Activated CD8-positive, alpha-beta memory T cell treated with anti-CD3 and anti-CD28 coated beads for 36 hours (primary cell): ENCODE data around the gene STAT1. TPM values are rescaled to one million over a fixed set of nuclear protein-coding genes. Genes with fewer than 3 reads are reported as not detected.

ENCODE experiments used
- CTCF ChIA-PET: fragments of 350-600 bp; sonication (Branson Sonifier 250); formaldehyde crosslinking; loops from one replicate; lab custom pipeline; 2021; ENCODE audit warnings: antibody characterized with exemption; lab: Charles Lee
- POLR2A ChIA-PET: fragments of 350-600 bp; sonication (Branson Sonifier 250); formaldehyde crosslinking; loops from one replicate; lab custom pipeline; 2021; ENCODE audit warnings: antibody characterized with exemption; lab: Charles Lee
- total RNA-seq, 2 experiments: library from RNA; stranded (reverse); gene quantifications; one replicate each; pipeline ENCODE4 v1.2.3, GENCODE V29; 2021

The STAT1 gene
- total RNA-seq, 2 experiments from 2014 or later = 107 to 109 TPM

DNA sequence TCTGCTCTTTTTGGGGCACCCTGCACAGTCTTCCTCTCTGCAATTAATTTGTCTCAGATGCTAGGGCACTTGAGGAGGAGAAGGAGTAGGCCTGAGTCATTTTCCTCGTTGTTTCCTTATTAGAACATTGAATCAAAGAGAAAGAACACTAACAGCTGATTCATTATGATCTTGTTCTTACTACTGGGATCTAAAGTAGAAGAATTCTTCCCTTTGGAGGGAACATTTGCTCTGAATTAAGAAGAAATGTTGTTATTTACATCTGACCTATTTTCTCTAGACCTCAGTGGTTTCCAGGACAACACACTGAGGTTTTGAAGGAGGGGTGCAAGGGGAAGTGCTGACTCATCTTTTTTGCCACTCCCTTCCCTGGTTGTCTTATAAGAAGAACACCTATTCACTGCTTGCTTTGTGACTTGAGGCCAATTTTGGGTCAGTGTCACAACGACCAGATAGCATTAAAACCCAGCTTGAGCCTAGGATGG is 24.3 kb upstream of the STAT1 start:
- CTCF ChIA-PET = interaction anchor here (0.8 to 1.4 kb wide), 3 partner anchors 10 to 27 kb away, joined by 3 read pairs; no protein-coding TSS in a partner anchor
- POLR2A ChIA-PET = interaction anchor here (1.4 kb wide), 1 partner anchor 18 kb away, joined by 4 read pairs; no protein-coding TSS in a partner anchor

DNA sequence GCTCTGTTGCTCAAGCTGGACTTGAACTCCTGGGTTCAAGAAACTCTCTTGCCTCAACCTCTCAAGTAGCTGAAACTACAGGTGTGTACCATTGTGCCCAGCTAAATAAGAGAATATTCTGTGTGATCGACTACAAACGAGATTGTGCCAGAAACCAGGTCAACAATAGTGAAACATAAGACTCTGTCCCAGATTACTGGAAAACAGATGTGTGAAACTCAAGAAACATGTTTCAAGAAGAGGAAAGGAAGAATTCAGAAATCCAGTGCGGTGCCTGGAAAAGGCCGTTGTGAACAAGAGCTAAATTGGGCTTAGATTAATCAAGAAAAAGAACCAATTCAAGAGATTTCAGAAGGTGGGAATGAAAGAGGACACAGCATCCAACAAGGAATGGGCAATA is 23.4 kb upstream of the STAT1 start:
- CTCF ChIA-PET = interaction anchor here (1.4 kb wide), 1 partner anchor 12 kb away, joined by 3 read pairs; no protein-coding TSS in a partner anchor
- POLR2A ChIA-PET = interaction anchor here (1.4 kb wide), 1 partner anchor 17 kb away, joined by 4 read pairs; no protein-coding TSS in a partner anchor

DNA sequence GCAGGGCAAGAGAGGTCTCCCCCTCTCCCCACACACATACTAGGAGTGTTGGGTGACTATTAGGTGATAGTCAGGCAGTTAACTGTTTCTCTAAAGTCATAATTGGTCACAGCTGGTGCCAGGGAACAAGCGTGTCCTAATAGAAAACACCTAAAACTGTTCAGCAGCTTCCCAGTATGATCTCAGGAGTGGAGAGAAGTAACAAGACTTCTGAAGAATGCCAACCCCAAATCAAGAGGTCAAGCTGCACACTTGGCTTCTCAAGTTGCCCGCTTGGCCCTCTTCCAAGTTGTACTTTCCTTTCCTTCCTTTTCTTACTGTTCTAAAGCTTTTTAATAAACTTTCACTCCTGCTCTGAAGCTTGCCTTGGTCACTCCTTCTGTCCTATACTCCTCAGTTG is 22.4 kb upstream of the STAT1 start:
- ChIA-PET POLR2A (no interaction called here), CTCF (interaction anchor here (0.9 to 2.9 kb wide), 3 partner anchors 16 to 358 kb away, joined by 3 to 11 read pairs (median 4); no protein-coding TSS in a partner anchor)

DNA sequence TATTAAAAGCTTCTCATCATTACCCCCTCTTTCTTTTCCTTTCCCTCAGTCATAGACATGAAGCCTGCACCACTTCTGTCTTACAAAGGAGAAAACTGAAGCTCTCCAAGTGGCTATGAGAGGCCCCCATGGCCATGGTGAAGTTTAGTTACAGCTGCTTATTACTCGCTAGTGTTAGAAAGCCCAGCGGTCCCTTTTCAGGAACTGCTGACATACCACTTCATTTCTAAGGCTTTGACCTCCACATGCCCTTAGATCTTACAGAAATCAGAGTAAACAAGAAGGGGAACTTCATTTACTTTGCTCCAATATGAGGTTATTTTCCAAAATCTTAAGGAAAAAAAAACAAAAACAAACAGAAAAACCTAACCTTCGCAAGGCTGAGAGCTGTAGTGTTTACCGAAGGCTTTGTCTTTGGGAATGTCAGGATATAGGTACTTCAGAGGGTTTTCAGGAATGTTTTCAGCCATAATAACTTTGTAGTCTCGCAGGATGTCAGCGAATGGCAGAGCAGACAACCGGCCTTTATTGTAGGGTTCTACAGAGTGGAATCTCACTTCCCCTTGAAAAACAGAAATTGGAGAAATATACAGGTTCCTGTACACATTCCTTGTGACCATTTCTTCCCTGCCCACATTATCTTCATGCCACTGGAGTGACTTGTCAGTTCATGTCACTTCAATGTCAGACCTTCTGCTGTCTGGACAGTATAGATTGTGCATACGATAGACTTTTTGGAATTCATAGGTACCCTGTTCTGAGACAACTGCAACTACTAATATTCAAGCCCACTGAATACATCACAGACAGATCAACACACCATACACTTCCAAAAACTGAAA is 18.8 kb upstream of the STAT1 start:
- CTCF ChIA-PET = no interaction called here
- POLR2A ChIA-PET = no interaction called here

DNA sequence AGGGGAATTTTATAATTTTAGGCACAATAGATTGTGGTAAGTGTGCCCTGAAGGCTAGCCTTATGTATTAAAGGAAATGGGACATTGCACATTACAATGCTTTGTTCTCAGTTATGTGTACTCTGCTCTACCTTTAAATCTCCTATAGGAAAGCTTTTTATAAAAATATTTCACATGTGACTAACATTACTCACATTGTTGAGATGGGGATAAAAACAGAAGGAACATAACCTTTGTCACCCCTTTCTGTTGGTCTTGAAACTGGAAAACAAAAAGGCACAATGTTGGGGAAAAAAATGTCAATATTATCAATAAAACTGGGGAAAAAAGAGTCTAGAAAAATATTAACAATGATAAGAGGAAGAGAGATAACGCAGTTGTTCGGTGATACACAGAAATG is 17.3 kb upstream of the STAT1 start:
- POLR2A ChIA-PET = no interaction called here
- CTCF ChIA-PET = no interaction called here

DNA sequence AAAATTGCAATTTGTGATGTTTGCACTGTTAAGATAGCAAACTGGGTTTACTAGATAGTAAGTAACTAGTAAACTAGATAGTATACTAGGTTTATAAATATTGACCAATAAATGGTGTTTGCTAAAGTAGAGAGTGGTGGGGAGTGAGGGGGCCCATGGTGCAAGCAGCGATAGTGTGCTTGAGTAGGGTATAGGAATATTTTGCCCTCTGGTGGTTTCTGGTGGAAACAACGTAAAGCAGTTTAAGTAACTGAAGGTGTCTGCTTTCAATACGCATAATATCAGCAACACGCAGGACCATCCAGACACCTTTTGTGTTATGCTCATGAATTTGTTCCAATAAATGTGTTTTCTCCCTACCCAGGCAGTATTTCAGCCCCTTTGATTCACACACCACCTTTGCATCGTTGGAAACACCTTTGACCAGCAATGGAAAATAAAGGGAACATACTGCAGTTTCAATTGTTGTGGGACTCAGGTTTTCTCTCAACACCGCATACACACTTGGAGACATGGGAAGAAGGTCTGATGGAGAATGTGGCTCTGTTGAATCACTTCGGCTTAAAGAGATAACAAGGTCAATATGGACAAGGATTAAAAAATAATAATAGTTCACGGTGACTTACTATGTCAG is 16.7 kb upstream of the STAT1 start:
- CTCF ChIA-PET = interaction anchor here (1.1 kb wide), 1 partner anchor 21 kb away, joined by 5 read pairs; no protein-coding TSS in a partner anchor

DNA sequence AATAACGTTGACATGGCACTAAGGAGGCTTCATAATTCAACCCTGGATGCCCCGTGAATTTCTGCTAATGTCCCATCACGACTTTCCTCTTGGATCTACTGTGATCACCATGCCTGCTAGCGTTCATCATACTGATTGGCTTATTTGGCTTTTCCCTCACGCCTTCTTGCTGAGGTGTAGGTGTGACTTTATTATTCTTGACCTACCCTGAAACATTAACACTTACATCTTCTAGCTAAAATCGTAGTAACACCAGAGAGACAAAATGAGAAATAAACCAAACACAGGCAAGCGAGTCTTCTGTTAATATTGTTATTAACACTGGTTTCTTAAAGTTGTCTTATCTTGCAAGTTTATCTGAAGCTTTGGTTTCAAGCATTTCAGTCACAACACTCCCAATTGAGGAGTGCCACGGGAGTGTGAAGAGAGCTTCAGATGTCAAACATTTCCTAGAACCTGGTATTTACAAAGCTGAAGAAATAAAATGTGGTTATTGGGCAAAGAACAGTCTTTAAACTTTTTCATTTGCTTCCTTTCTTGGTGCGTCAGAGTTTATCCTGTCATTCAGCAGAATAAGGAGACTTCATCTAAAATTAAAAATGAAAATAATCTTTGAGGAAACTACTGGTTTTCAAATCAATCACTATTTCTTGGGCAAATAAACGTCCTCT is 15.4 kb upstream of the STAT1 start:
- ChIA-PET CTCF (interaction anchor here (0.6 to 1.5 kb wide), 5 partner anchors 9 to 22 kb away, joined by 3 to 5 read pairs (median 3); no protein-coding TSS in a partner anchor), POLR2A (interaction anchor here (0.8 kb wide), 1 partner anchor 10 kb away, joined by 6 read pairs; no protein-coding TSS in a partner anchor)

More for the DNA sequence above, 16.7 kb upstream of the STAT1 start:
- POLR2A ChIA-PET = no interaction called here

DNA sequence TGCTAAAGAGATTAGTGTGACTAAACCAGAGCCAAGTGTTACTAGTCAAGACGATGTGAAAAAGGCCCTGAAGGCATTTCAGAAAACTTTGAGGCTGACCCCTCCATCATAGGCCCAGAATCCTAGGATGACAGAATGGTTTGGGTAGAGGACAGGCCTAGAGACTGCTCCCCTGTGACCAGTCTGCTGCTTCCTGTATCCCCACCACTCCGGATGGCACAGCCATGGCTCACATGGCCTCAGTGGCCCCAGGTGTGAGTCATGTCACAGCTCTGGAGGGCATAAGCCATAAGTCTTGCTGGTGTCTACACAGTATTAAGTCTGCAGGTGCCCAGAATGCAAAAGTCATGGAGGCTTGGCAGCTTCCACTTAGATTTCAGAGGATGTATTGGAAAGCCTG is 12.4 kb upstream of the STAT1 start:
- POLR2A ChIA-PET = no interaction called here
- CTCF ChIA-PET = interaction anchor here (0.6 to 1.2 kb wide), 2 partner anchors 12 to 26 kb away, joined by 3 read pairs; no protein-coding TSS in a partner anchor

DNA sequence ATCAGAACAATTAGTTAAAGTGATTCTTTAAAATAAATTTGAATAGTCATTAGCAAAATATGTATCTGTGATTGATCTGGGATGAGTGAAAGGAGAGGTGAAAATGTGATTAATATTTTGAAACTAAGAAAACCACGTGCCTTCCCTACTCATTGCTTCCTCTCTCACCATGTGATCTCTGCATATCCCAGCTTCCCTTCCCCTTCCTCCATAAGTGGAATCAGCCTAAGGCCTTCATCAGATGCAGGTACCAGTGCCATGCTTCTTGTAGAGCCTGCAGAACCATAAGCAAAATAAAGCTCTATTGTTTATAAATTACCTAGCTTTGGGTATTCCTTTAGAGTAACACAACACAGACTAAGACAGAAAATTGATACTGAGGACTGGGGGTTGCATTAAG is 11.2 kb upstream of the STAT1 start:
- CTCF ChIA-PET = interaction anchor here (1.2 kb wide), 1 partner anchor 13 kb away, joined by 3 read pairs; no protein-coding TSS in a partner anchor
- POLR2A ChIA-PET = no interaction called here

DNA sequence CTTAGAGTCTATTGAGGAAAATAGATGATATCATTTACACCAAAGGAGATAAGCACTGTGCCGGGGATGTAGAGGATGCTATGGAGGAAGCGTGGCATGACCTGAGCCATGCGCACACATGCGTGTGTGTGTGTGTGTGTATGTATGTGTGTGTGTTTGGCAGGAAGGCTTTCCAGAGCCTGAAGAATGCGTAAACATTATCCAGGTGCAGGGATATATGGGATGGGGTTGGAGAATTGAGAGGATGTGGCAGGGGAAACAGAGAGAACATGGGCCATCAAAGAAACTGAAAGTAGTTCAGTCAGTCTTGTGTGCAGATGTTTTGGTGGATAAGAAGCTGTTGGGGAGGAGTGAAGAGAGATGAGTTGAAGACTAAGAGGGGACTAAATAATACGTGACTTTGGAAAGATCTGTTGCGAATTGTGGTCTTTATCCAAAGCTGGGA is 9.3 kb upstream of the STAT1 start:
- POLR2A ChIA-PET = interaction anchor here (1.3 to 1.9 kb wide), 3 partner anchors 9 to 11 kb away, joined by 4 to 10 read pairs (median 5); partner anchors contain the start of gene STAT1
- CTCF ChIA-PET = interaction anchor here (2.1 kb wide), 1 partner anchor 10 kb away, joined by 14 read pairs; the partner anchor contains the start of gene STAT1

DNA sequence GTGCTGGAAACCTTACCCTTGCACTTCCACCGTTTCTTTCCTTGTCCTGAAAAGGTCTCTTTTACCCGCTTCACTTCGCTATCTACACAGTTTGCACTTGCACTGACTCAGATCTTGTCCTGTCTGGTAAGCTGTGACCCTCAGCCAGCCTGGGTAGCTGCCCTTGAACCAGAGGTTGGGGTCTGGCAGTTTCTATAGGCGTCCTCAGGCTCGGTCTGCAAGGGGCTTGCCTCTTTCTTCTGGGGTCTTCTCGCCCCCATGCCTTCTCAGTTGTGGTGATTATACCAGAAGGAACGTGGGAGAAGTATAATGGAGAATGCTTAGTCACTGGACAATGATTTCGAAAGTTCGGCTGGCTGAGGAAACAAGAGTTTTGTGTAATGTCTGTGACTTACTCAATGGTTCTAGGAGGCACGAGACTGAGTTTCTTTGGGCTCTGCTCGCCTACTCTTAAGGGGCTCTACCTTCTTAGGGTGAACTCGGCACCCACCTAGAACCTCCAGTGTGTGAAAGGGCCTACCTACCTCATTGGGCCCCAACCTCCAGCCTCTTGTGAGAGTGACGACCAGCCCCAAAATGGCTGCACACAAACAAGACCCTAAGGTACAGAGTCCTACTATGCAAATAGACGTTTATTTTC is 6.9 kb upstream of the STAT1 start:
- ChIA-PET CTCF (interaction anchor here (1.2 to 1.9 kb wide), 4 partner anchors 9 to 141 kb away, joined by 4 to 6 read pairs (median 4); partner anchors contain the start of gene GLS), POLR2A (interaction anchor here (1.5 to 1.8 kb wide), 3 partner anchors 9 to 140 kb away, joined by 4 to 8 read pairs (median 8); partner anchors contain the start of gene GLS)

DNA sequence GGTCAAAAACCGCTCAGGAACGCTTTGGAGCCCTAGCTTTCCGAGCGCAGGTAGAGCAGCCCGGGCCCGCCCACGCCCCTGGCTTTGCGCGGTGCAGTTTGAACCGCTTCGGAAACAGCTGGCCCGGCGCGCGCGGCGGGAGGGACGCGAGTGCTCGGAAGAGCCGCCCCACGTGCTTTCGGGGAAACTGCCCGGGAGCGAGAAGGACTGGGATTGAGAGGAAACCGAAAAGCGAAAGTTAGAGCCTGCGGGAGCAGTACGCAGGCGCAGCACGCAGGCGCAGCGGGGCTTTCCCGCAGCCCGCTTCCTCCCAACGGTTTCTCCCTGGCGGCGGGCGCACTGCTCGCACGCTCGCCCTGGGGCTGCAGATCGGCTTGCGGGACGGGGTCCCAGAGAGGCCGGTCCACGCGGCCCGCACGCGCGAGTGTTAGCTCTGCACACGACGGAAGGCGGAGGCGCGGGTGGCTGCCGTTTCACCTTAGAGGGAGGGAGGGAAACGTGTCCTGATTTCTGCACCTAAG is 6.3 kb upstream of the STAT1 start:
- ChIA-PET POLR2A (interaction anchor here (0.8 to 1.8 kb wide), 4 partner anchors 8 to 139 kb away, joined by 4 to 8 read pairs (median 7); partner anchors contain the start of gene GLS), CTCF (interaction anchor here (1.2 to 1.9 kb wide), 4 partner anchors 9 to 140 kb away, joined by 4 to 6 read pairs (median 4); partner anchors contain the start of gene GLS)

DNA sequence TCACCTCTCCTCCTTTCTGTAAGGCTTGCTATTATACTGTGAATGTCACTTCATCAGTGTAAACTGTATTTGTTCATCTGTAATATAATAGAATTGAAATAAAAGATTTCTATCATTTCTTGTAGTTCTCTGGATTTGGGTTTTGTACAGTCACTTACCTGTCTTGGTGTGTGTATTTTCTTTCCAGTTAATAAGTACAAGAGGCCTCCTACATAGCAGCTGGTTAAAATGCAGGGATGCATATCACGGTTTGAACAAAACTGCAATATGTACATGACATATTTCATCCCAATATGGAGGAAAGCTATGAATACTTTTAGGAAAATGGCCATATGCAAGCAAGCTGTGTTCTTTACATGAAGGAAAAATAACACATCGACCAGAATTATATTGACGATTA is 5.4 kb upstream of the STAT1 start:
- CTCF ChIA-PET = interaction anchor here (1.7 to 1.9 kb wide), 2 partner anchors 31 to 139 kb away, joined by 4 to 6 read pairs; partner anchors contain the start of gene GLS
- POLR2A ChIA-PET = interaction anchor here (0.6 to 1.8 kb wide), 4 partner anchors 10 to 238 kb away, joined by 3 to 8 read pairs (median 5); partner anchors contain the start of gene GLS

DNA sequence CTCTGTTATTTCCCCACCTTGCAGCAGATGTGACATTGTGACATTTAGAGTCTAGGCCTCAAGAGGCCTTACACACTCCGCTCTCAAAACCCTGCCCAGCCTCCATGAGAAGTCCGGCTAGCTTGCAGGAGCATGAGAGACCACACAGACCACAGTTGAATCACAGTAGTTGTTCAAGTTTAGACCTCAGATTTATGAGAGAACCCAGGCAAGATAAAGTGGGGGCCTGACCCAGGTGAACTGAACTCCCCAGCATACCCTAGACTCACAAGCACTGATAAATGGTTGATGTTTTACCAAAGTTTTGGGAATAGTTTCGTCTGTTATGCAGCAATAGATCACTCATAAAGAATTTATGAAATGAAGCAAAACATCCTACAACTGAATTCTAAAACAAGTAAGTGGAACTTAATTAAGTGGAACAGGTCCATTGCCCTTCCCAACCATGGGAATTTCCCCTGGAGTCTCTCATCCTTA is 4.7 kb upstream of the STAT1 start:
- POLR2A ChIA-PET = no interaction called here

DNA sequence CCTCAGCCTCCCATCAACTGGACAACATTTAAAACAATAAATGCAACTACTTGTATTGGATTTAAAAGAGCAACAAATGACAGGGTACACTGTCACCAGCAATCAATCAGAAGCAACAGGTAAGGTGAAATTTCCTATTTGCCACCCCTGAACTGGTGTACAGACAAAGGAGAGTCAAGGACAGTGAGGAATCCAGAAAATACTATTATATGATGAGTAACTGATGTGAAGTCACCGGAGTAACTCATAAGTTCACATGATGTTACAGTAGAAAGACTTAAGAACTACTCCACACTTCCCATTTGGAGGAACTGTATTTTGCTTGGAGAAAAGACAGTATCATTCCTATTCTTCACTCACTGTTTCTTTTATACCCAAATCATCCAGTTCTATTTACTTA is 4.1 kb upstream of the STAT1 start:
- ChIA-PET POLR2A (no interaction called here), CTCF (no interaction called here)

More for the DNA sequence above, 4.7 kb upstream of the STAT1 start:
- CTCF ChIA-PET = no interaction called here

DNA sequence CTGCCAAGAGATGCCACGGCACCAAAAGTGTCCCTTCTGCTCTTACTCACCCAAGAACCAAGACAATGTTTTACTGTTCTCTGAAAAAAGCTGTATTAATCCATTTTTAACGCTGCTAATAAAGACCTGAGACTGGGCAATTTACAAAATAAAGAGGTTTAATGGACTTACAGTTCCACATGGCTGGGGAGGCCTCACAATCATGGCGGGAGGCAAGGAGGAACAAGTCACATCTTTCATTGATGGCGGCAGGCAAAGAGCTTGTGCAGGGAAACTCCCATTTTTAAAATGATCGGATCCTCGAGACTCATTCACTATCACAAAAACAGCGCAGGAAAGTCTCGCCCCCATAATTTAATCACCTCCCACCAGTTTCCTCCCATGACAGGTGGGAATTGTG is 1.9 kb upstream of the STAT1 start:
- POLR2A ChIA-PET = interaction anchor here (2.9 kb wide), 1 partner anchor 135 kb away, joined by 10 read pairs; the partner anchor contains the start of gene STAT4
- CTCF ChIA-PET = interaction anchor here (0.8 to 1.3 kb wide), 2 partner anchors 37 to 171 kb away, joined by 3 read pairs; no protein-coding TSS in a partner anchor

DNA sequence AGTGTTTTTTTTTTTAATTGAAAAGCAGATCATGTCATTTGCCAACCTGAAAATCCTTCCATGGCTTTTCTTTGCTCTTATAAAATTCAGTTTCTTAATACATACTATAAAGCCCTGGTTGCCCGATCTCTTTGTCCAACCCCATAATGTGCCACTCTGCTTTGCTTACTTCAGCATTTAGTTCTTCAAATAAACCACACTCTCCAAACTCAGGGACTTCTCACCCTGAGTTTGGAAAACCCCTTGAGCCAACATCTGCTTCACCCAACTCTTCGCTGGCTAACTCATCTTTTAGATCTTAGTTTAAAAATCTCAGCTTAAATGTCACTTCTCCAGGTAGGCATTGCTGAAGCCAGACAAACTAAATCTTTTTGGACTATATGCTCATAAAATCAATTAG is 1.3 kb upstream of the STAT1 start:
- POLR2A ChIA-PET = interaction anchor here (1.4 to 2.9 kb wide), 2 partner anchors 8 to 135 kb away, joined by 10 read pairs; partner anchors contain the start of gene STAT4
- CTCF ChIA-PET = interaction anchor here (0.8 to 3.4 kb wide), 3 partner anchors 8 to 171 kb away, joined by 3 to 14 read pairs (median 4); no protein-coding TSS in a partner anchor
